Smooth muscle cell (in vitro differentiated cells): ENCODE data around the gene ARID1B. TPM values are rescaled to one million over a fixed set of nuclear protein-coding genes. Genes with fewer than 3 reads are reported as not detected.

Experiments
- DNase-seq: peaks from one replicate; lab custom pipeline; 2025; ENCODE audit not compliant: unreplicated experiment; lab: John Stamatoyannopoulos, UW
- H2AFZ ChIP-seq: fragments of 200-600 bp; sonication (generic); 2 replicates; pipeline ENCODE4 v1.6.0; 2016; ENCODE audit warnings: antibody characterized with exemption, low read depth, mild to moderate bottlenecking
- H3F3A ChIP-seq: fragments of 200-600 bp; sonication (generic); 2 replicates; pipeline ENCODE4 v1.6.0; 2017; ENCODE audit warnings: antibody characterized with exemption, low read depth
- H3K27ac ChIP-seq: fragments of 200-600 bp; sonication (generic); 2 replicates; pipeline ENCODE4 v1.5.1; 2016; ENCODE audit warnings: low read depth, mild to moderate bottlenecking
- H3K27me3 ChIP-seq: fragments of 200-600 bp; sonication (generic); 2 replicates; pipeline ENCODE4 v1.6.1; 2016; ENCODE audit warnings: low read depth, mild to moderate bottlenecking
- H3K36me3 ChIP-seq: fragments of 200-600 bp; sonication (generic); 2 replicates; pipeline ENCODE4 v1.5.1; 2016; ENCODE audit warnings: low read depth
- H3K4me1 ChIP-seq: fragments of 200-600 bp; sonication (generic); 2 replicates; pipeline ENCODE4 v1.5.1; 2016; ENCODE audit warnings: low read depth
- H3K4me2 ChIP-seq: fragments of 200-600 bp; sonication (generic); 2 replicates; pipeline ENCODE4 v1.6.0; 2016; ENCODE audit warnings: mild to moderate bottlenecking
- H3K4me3 ChIP-seq: fragments of 200-600 bp; sonication (generic); 2 replicates; pipeline ENCODE4 v1.5.1; 2016; ENCODE audit warnings: mild to moderate bottlenecking
- H3K79me2 ChIP-seq: fragments of 200-600 bp; sonication (generic); 2 replicates; pipeline ENCODE4 v1.6.0; 2016; ENCODE audit warnings: low read depth, mild to moderate bottlenecking
- H3K9ac ChIP-seq: fragments of 200-600 bp; sonication (generic); 2 replicates; pipeline ENCODE4 v1.6.0; 2016; ENCODE audit warnings: low read depth
- H3K9me3 ChIP-seq: fragments of 200-600 bp; sonication (generic); replicated peaks from 2 replicates; pipeline ENCODE4 v1.5.1; 2016; ENCODE audit warnings: low read depth
- H4K20me1 ChIP-seq: fragments of 200-600 bp; sonication (generic); 2 replicates; pipeline ENCODE4 v1.6.0; 2016; ENCODE audit warnings: low read depth
- WGBS: methylation state at CpG from one replicate; pipeline ENCODE4 v1.1.7; 2016; ENCODE audit warnings: low lambda C conversion rate; 5-methylcytosine and 5-hydroxymethylcytosine counted together
- polyA plus RNA-seq: library from polyadenylated mRNA; unstranded; fragments of >200 nt; fragmentation: Nextera tagmentation; extraction: Ambion mirVana; gene quantifications from 2 replicates; pipeline ENCODE4 v1.2.1, GENCODE V29; 2016
- total RNA-seq: library from RNA; depleted of rRNA; stranded (reverse); fragments of >200 nt; gene quantifications from 2 replicates; pipeline ENCODE4 v1.2.3, GENCODE V29; 2014
- TF ChIP-seq, protein P1 (sequence below): fragments of 200-600 bp; sonication (generic); IDR thresholded peaks from 2 replicates; pipeline ENCODE4 v1.5.1; 2017; ENCODE audit warnings: borderline replicate concordance, mild to moderate bottlenecking, antibody characterized with exemption; ENCODE audit not compliant: insufficient read depth, poor library complexity, severe bottlenecking

Gene ARID1B
- total and polyA plus RNA-seq, 2 experiments from 2014 or later, result 30.1 to 65.4 TPM

DNA sequence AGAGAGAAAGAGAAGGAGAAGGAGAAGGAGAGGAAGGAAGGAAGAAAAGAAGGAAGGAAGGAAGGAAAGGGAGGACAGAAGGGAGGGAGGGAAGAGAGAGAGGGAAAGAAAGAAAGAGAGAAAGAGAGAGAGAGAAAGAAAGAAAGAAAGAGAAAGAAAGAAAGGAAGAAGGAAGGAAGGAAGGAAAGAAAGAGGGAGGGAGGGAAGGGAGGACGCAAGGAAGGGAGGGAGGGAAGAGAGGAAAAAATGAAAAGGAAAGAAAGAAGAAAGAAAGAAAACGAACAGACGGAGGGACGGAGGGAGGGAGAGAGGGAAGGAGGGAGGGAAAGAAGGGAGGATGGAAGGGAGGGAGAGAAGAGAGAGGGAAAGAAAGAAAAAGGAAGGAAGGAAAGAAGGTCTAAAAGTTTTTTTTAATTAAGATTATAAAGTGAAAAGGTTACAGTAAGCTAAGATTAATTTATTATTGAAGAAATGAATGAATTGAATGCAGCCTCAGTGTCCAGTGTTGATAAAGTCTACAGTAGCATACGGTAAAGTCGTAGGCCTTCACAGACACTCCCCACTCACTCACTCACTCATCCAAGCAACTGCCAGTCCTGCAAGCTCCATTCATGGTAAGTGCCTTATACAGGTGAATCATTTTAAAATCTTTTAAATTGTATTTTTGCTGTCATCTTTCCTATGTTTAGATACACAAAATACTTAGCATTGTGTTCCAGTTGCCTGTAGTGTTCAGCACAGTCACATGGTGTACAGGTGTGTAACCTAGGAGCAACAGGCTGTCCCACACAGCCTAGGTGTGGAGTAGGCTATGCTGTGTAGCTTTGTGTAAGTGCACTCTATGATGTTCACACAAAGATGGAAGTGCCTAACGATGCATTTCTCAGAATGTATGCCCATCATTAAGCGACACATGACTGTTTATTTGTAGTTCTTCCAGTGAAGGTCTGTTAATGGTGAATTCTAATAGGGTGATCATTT lies 20.3 kb upstream of the ARID1B start:
- Histone ChIP-seq H3K79me2 (no peaks in the 10 kb centered on the region), H3K4me1 (no peaks in the 10 kb centered on the region), H2AFZ (no peak overlapping the region), H3K4me3 (no peak overlapping the region), H3K9me3 (no peaks in the 10 kb centered on the region), H3K36me3 (no peaks in the 10 kb centered on the region), H3K4me2 (no peak overlapping the region), H3K27me3 (no peaks in the 10 kb centered on the region), H3K27ac (no peak overlapping the region), H3F3A (no peaks in the 10 kb centered on the region), H3K9ac (no peak overlapping the region), H4K20me1 (no peaks in the 10 kb centered on the region)
- TF ChIP-seq, protein P1, sequence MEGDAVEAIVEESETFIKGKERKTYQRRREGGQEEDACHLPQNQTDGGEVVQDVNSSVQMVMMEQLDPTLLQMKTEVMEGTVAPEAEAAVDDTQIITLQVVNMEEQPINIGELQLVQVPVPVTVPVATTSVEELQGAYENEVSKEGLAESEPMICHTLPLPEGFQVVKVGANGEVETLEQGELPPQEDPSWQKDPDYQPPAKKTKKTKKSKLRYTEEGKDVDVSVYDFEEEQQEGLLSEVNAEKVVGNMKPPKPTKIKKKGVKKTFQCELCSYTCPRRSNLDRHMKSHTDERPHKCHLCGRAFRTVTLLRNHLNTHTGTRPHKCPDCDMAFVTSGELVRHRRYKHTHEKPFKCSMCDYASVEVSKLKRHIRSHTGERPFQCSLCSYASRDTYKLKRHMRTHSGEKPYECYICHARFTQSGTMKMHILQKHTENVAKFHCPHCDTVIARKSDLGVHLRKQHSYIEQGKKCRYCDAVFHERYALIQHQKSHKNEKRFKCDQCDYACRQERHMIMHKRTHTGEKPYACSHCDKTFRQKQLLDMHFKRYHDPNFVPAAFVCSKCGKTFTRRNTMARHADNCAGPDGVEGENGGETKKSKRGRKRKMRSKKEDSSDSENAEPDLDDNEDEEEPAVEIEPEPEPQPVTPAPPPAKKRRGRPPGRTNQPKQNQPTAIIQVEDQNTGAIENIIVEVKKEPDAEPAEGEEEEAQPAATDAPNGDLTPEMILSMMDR, result no peak
- 84% methylated on average over 7 of the region's 8 CpGs for WGBS
- DNase-seq, result no peak

DNA sequence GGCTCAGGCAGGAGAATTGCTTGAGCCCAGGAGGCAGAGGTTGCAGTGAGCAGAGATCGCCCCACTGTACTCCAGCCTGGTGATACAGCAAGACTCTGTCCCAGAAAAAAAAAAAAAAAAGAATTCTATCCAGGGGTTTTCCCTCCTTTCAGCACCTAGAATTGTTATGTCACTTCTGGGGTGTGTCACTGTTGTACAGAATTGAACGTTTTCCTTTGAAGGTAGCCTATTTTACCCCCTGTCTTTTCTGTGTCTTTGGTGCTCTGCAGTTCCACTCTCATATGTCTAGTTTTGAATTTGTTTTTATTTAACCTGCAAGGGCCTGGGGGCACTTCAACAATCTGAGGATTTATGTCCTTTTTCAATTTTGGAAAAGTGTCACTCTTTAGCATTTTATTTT lies 19.3 kb upstream of the ARID1B start:
- H3K4me1 ChIP-seq, result no peaks in the 10 kb centered on the region
- WGBS, result 95% methylated on average over 2 of the region's 2 CpGs
- H3F3A ChIP-seq, result no peaks in the 10 kb centered on the region
- no peaks in the 10 kb centered on the region for H3K27me3 ChIP-seq
- H3K4me3 ChIP-seq, result no peak overlapping the region
- no peaks in the 10 kb centered on the region for H4K20me1 ChIP-seq
- H3K36me3 ChIP-seq, result no peaks in the 10 kb centered on the region
- no peak for DNase-seq
- H2AFZ ChIP-seq, result no peak overlapping the region
- H3K79me2 ChIP-seq, result no peaks in the 10 kb centered on the region
- TF ChIP-seq, protein P1, result no peak
- no peaks in the 10 kb centered on the region for H3K9me3 ChIP-seq
- H3K4me2 ChIP-seq, result no peak overlapping the region
- H3K27ac ChIP-seq, result no peak overlapping the region
- no peak overlapping the region for H3K9ac ChIP-seq

DNA sequence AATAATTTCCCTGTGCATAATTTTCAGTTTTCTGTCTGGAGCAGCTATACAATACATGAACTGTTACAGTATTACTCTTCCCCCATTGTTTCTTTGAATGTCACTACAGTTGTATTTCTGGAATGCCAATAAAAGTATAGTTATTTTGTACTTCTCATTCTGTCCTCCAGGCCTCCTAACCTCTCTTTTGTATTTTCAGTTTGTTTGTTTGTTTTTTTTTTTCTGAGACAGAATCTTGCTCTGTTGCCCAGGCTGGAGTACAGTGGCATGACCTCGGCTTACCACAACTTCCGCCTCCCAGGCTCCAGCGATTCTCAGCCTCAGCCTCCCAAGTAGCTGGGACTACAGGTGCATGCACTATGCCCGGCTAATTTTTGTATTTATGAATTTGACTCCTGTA lies 16.8 kb upstream of the ARID1B start:
- TF ChIP-seq, protein P1, result no peak
- no peaks in the 10 kb centered on the region for H4K20me1 ChIP-seq
- no peak overlapping the region for H2AFZ ChIP-seq
- no peaks in the 10 kb centered on the region for H3K27me3 ChIP-seq
- H3K4me1 ChIP-seq, result no peaks in the 10 kb centered on the region
- no peak overlapping the region for H3K9ac ChIP-seq
- no peaks in the 10 kb centered on the region for H3K9me3 ChIP-seq
- H3K4me2 ChIP-seq, result no peak overlapping the region
- no peak overlapping the region for H3K27ac ChIP-seq
- H3K36me3 ChIP-seq, result no peaks in the 10 kb centered on the region
- 90% methylated on average over 4 of the region's 4 CpGs for WGBS
- no peaks in the 10 kb centered on the region for H3K79me2 ChIP-seq
- no peak for DNase-seq
- H3K4me3 ChIP-seq, result no peak overlapping the region
- no peaks in the 10 kb centered on the region for H3F3A ChIP-seq
